Skeletal muscle satellite cell (primary cell): ENCODE results near the gene PRSS22.
A peak's percentile ranks its signal among the peaks of the same experiment; 100 is the strongest.

Experiments
- H3K27me3 ChIP-seq: 2 replicates; pipeline ENCODE4 v1.7.0; 2013; ENCODE audit warnings: low read length; ENCODE audit not compliant: control insufficient read depth, insufficient read depth
- H3K36me3 ChIP-seq: 2 replicates; pipeline ENCODE4 v1.7.0; 2013; ENCODE audit warnings: mild to moderate bottlenecking, control low read depth, low read length; ENCODE audit not compliant: insufficient read depth
- H3K4me1 ChIP-seq: 2 replicates; pipeline ENCODE4 v1.7.0; 2013; ENCODE audit warnings: low read length; ENCODE audit not compliant: control insufficient read depth, insufficient read depth
- H3K4me2 ChIP-seq: 2 replicates; pipeline ENCODE4 v1.7.0; 2013; ENCODE audit warnings: mild to moderate bottlenecking, low read length
- H3K4me3 ChIP-seq: 2 replicates; pipeline ENCODE4 v1.7.0; 2013; ENCODE audit warnings: low read length
- H3K9ac ChIP-seq: 2 replicates; pipeline ENCODE4 v1.7.0; 2013; ENCODE audit warnings: mild to moderate bottlenecking, low read depth, low read length, moderate library complexity
- H3K9me3 ChIP-seq: replicated peaks from 2 replicates; pipeline ENCODE4 v1.7.0; 2013; ENCODE audit warnings: mild to moderate bottlenecking, control low read depth, low read length

The PRSS22 gene

DNA sequence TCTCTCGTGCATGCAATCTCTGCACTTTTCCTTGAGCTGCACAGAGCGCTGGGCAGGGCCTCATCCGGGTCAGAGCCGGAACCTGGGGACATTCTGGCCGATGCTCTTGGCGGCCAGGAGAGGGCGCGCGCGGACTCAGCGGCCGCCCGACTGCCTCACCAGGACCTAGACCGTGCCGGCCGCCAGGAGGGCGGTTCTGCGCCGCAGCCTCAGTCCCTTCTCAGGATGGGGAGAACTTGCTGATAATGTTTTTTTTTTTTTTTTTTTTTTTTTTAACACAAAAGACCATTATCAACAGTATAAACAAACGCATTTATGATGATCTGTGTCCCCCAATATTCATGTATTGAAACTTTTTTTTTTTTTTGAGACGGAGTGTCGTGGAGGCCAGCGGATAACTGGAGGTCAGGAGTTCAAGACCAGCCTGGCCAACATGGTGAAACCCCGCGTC is 17.0 kb upstream of the PRSS22 start:
- no peaks in the 10 kb centered on the region for H3K36me3 ChIP-seq
- H3K9me3 ChIP-seq = no peaks in the 10 kb centered on the region
- H3K4me3 ChIP-seq = no peak overlapping the region
- no peaks in the 10 kb centered on the region for H3K27me3 ChIP-seq
- no peak overlapping the region for H3K4me2 ChIP-seq
- no peak overlapping the region for H3K9ac ChIP-seq
- H3K4me1 ChIP-seq = no peaks in the 10 kb centered on the region

DNA sequence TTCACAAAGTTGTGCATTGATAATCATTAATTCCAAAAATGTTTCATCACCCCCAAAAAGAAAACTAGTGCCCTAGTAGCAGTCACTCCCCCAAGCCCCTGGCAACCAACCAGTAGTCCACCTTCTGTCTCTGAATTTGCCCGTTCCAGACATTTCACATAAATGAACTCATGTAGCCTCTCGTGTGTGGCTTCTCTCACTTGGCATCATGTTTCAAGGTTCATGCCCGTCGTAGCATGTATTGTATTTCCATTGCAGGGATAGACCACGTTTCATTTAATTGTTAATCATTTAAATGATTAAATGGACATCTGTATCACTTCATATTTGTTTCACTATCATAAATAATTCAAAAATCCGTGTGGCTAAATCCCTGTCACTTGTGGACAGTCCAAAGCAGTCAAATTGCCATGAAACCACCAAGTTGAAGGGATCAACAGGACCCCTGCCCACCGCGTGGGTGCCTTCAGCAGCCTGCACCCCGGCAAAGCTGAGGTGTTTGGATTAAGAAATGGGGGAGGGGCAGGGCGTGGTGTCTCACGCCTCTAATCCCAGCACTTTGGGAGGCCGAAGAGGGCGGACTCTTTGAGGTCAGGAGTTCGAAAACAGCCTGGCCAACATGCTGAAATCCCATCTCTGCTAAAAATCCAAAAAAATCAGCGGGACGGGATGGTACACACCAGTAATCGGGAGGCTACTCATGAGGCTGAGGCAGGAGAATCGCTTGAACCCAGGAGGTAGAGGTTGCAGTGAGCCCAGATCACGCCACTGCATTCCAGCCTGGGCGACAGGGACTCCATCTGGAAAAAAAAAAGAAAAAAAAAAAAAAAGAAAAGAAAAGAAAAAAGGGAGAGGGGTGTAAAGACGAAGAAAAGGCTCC is 16.3 kb upstream of the PRSS22 start:
- Histone ChIP-seq H3K4me1 (no peaks in the 10 kb centered on the region), H3K4me3 (no peak overlapping the region), H3K27me3 (no peaks in the 10 kb centered on the region), H3K9me3 (no peaks in the 10 kb centered on the region), H3K4me2 (no peak overlapping the region), H3K36me3 (no peaks in the 10 kb centered on the region), H3K9ac (no peak overlapping the region)

DNA sequence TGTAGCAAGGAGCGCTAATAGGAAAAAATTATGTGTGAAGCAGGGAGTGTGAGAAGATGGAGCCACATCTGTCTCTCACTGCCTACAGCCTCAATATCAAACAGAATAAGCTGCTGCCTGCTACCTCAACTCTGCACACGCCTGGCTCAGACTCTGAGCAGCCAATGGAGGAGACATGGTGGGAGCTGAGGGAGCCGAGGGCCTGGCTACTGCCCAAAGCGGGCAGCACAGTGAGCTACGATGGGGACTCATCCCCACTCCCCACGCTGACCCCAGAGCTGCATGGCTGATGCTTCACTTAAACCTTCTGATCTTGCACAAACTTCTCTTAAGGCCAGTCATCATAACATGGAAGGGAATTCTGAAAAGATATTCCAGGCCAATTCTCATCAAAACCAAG is 14.0 kb upstream of the PRSS22 start:
- no peak overlapping the region for H3K9ac ChIP-seq
- H3K36me3 ChIP-seq = no peaks in the 10 kb centered on the region
- H3K4me1 ChIP-seq = peaks cover 6% of the 10 kb centered on the region
- no peaks in the 10 kb centered on the region for H3K27me3 ChIP-seq
- no peaks in the 10 kb centered on the region for H3K9me3 ChIP-seq
- H3K4me2 ChIP-seq = no peak overlapping the region
- no peak overlapping the region for H3K4me3 ChIP-seq

DNA sequence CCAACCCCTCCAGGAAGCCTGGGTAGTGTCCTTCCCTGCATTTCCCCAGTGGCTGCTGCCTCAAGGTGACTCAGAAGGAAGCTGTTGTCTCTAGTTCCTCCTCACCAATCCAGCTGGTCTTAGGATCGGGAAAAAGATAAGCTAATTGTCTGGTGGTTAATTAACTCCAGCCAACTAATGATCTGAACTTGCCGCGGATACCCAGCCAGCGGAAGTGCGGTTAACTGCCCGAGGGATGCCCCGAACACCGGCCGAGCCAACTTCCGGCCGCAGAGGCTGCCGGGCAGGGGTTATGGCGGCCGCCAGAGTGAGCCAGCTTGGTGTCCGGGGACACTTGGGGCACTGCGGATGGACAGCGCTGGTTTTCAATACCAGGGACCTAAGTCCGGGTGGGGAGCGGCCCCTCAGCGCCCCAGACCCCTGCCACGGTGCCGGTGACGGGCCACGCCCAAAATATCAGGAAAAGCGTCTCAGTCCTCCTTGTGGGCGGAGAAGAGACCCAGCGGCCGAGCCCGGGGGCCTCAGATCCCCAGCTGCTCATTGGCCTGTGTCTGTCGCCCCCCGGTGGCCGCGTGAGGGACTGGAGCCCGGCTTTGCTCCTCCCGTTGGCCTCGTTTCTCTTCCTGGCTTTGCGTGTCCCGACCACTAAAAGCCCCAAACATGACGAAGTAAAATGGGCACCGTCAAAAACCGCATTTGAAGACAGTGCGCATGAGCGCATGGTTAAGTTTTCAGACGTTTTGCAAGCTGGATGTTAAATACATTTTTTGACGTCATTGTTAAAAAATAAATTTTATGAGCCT is 10.2 kb upstream of the PRSS22 start:
- peaks cover 6% of the 10 kb centered on the region for H3K4me1 ChIP-seq
- peak overlapping the region; percentile 93 for H3K9ac ChIP-seq
- no peaks in the 10 kb centered on the region for H3K27me3 ChIP-seq
- no peaks in the 10 kb centered on the region for H3K36me3 ChIP-seq
- peak overlapping the region; percentile 82 for H3K4me3 ChIP-seq
- H3K4me2 ChIP-seq = peak overlapping the region; percentile 89
- no peaks in the 10 kb centered on the region for H3K9me3 ChIP-seq

GRCh38 chr16:2867661-2867986 is 9.7 kb upstream of the PRSS22 start:
- Histone ChIP-seq H3K27me3 (no peaks in the 10 kb centered on the region), H3K4me2 (peak overlapping the region; percentile 89), H3K9me3 (no peaks in the 10 kb centered on the region), H3K9ac (peak overlapping the region; percentile 93), H3K36me3 (no peaks in the 10 kb centered on the region), H3K4me3 (peak overlapping the region; percentile 82), H3K4me1 (peaks cover 6% of the 10 kb centered on the region)

DNA sequence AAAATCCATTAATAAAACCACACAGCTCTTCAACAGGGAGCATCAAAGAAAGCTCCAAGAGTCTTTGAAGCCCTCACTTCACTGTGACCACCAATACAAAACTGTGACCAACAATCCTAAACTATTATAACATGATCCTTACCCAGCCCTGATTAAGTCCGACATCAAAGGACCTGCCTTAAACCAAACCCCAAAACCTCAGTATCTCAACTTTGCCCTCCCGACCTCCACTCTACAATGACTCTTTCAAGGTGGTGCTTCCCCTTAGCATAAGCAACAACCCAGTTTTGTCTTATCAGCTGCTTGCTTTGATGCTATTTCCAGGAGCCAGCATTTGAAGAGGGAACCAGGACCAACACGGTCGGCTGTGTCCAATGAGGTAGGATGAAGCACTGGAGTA is 8.5 kb upstream of the PRSS22 start:
- Histone ChIP-seq H3K4me2 (no peak overlapping the region), H3K4me1 (peaks cover 6% of the 10 kb centered on the region), H3K4me3 (no peak overlapping the region), H3K36me3 (no peaks in the 10 kb centered on the region), H3K27me3 (no peaks in the 10 kb centered on the region), H3K9ac (no peak overlapping the region), H3K9me3 (no peaks in the 10 kb centered on the region)

- Histone ChIP-seq H3K4me2 (no peak overlapping the region), H3K4me1 (peaks cover 6% of the 10 kb centered on the region), H3K27me3 (no peaks in the 10 kb centered on the region), H3K4me3 (no peak overlapping the region), H3K9ac (no peak overlapping the region), H3K36me3 (no peaks in the 10 kb centered on the region), H3K9me3 (peaks cover 5% of the 10 kb centered on the region)
These were observed 7.7 kb upstream of the PRSS22 start for GRCh38 chr16:2865651-2866050.

GRCh38 chr16:2860826-2861567 is 3.0 kb upstream of the PRSS22 start:
- peaks cover 5% of the 10 kb centered on the region for H3K9me3 ChIP-seq
- H3K27me3 ChIP-seq = peaks cover 15% of the 10 kb centered on the region
- peaks cover 6% of the 10 kb centered on the region for H3K4me1 ChIP-seq
- H3K9ac ChIP-seq = no peak overlapping the region
- H3K4me3 ChIP-seq = no peak overlapping the region
- no peak overlapping the region for H3K4me2 ChIP-seq
- no peaks in the 10 kb centered on the region for H3K36me3 ChIP-seq

DNA sequence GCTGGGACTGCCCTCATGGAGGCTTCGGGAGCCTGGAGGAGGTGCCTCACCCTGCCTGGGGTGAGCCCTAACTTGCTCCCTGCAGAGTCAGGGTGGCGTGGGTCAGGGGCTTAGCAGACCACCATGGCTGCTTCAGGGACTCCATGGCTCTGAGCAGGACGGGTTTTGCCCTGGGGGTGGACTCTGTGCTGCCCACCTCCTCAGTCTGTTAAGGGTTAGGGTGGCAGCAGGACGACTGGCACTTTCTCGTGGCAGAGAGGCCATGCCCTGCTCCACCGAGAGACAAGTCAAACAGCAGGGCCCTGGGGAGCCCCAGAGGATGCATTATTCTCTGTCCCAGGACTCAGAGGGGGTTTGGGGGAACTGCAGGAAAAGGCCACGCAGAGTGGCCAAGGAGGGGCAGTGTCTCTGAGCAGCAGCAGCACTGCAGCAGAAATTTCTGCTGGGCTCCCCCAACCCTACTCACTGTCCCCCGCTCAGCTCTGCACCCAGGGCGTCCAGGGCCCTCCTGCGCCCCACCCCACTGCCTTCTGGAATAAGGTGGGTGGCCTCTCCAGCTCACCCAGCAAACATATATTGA is 1.8 kb upstream of the PRSS22 start:
- Histone ChIP-seq H3K9me3 (peaks cover 5% of the 10 kb centered on the region), H3K27me3 (peaks cover 15% of the 10 kb centered on the region), H3K4me2 (no peak overlapping the region), H3K4me3 (no peak overlapping the region), H3K4me1 (peaks cover 6% of the 10 kb centered on the region), H3K36me3 (no peaks in the 10 kb centered on the region), H3K9ac (no peak overlapping the region)

DNA sequence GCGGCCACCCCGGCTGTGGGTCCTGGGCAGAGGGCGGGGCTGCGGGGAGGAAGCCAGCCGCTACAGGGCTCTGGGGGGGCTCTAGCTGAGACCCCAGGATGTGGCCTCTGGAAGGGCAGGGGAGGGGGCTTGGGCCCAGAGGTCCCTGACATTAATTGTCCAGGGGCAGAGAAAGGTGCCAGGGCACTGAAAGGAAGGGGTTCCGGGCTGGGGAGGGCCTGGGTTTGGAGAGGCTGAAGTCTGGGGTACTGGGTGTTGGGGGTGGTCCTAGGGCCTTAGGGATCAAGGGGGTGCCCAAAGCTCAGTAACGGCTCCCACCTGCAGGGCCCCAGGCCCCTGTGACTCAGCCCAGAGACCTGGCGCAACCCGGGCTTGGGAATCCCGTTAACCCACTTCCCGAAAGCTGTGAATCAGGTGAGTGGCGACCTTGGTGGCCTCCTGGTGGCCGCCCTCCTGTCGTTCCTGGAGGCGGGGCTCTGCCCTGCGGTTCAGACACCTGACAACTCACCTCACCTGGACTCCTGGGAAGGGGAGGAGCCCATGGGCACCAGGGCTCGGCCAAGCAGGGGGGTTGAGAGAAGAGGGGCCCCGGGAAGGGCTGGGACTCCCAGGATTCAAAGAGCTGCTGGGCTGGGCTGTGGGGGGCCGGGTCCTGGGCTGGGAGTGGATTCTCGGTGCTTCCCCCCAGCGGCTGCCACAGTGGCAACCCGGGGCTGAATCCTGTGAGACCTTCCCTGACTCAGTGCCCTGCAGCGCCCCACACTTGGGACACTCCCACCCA is 465 bp upstream of the PRSS22 start:
- no peak overlapping the region for H3K4me2 ChIP-seq
- H3K9me3 ChIP-seq = peaks cover 11% of the 10 kb centered on the region
- H3K27me3 ChIP-seq = peaks cover 15% of the 10 kb centered on the region
- no peaks in the 10 kb centered on the region for H3K36me3 ChIP-seq
- H3K4me3 ChIP-seq = no peak overlapping the region
- H3K9ac ChIP-seq = no peak overlapping the region
- peaks cover 6% of the 10 kb centered on the region for H3K4me1 ChIP-seq
